ENCODE measurements around the gene NSUN4. TPM values are rescaled to one million over a fixed set of nuclear protein-coding genes. Genes with fewer than 3 reads are reported as not detected.

The NSUN4 gene
- total and polyA plus RNA-seq, 9 of the 15 experiments (the other 6 are each of a cell fraction or from before 2014, with no cell fraction given) = 33.4 to 60.2 (median 46.3) TPM

DNA sequence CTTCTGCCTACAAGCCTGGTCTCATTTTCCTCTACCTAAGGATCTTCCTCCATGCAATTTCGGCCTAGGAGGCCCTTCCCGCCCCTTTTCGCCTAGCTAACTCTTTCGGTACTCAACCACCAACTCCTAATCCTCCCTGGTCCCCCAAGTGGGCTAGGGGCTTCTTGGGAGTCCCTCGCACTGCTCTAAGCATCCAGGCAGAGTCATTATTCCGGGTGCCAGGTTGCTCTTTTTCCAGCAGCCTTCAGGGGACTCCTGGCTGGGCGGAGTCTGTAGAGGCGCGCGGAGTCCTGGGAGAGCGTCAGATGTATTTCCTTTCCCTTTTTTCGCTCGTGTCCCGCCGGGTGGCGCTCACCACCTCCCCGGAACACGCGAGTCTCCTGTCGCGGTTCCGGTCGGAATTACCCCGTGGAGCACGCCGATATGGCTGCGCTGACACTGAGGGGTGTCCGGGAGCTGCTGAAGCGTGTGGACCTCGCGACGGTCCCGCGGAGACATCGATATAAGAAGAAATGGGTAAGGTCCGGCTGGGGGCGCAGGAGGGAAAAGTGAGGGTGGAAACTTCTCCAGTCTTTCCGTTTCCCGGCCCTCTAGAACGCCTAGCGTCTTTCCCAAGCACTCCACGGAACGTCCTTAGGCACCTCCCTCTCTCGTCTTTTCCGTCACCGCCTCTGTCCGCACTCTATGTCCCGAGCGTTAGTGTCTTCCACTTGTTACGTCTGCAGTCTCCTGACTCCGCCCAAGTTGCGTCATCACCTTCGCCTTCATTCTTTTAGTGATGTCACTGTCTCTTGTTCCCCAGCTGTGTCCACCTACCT, at the start of gene NSUN4 (continued):
- TF ChIP-seq MAFG (tag; conservative IDR thresholded peaks at IDR 0.05) = no peak
- no peak; the same call in 1 of the 2 replicates for TF ChIP-seq CBFB (CRISPR knock-in tag; IDR thresholded peaks at IDR 0.05)
- no peak for TF ChIP-seq U2AF1 (optimal IDR thresholded peaks at IDR 0.05; ENCODE audit: low read depth, low read length)
- TF ChIP-seq, protein P1, sequence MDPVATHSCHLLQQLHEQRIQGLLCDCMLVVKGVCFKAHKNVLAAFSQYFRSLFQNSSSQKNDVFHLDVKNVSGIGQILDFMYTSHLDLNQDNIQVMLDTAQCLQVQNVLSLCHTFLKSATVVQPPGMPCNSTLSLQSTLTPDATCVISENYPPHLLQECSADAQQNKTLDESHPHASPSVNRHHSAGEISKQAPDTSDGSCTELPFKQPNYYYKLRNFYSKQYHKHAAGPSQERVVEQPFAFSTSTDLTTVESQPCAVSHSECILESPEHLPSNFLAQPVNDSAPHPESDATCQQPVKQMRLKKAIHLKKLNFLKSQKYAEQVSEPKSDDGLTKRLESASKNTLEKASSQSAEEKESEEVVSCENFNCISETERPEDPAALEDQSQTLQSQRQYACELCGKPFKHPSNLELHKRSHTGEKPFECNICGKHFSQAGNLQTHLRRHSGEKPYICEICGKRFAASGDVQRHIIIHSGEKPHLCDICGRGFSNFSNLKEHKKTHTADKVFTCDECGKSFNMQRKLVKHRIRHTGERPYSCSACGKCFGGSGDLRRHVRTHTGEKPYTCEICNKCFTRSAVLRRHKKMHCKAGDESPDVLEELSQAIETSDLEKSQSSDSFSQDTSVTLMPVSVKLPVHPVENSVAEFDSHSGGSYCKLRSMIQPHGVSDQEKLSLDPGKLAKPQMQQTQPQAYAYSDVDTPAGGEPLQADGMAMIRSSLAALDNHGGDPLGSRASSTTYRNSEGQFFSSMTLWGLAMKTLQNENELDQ (CRISPR knock-in tag; IDR thresholded peaks at IDR 0.05; ENCODE audit: borderline replicate concordance) = 0 out of 2 replicates have a peak, but pooled peaks have one; percentile 28
- no peak for TF ChIP-seq ZC3H4 (CRISPR knock-in tag; IDR thresholded peaks at IDR 0.05; ENCODE audit: borderline replicate concordance)
- TF ChIP-seq, protein P2, sequence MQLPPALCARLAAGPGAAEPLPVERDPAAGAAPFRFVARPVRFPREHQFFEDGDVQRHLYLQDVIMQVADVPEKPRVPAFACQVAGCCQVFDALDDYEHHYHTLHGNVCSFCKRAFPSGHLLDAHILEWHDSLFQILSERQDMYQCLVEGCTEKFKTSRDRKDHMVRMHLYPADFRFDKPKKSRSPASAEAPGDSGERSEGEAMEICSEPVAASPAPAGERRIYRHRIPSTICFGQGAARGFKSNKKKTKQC (CRISPR knock-in tag; IDR thresholded peaks at IDR 0.05) = peak; percentile 96
- TF ChIP-seq COPS2 (conservative IDR thresholded peaks at IDR 0.05) = no peak
- TF ChIP-seq FUS (optimal IDR thresholded peaks at IDR 0.05; ENCODE audit: low read depth, low read length) = no peak
- TF ChIP-seq, protein P3, sequence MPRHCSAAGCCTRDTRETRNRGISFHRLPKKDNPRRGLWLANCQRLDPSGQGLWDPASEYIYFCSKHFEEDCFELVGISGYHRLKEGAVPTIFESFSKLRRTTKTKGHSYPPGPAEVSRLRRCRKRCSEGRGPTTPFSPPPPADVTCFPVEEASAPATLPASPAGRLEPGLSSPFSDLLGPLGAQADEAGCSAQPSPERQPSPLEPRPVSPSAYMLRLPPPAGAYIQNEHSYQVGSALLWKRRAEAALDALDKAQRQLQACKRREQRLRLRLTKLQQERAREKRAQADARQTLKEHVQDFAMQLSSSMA (CRISPR knock-in tag; IDR thresholded peaks at IDR 0.05) = peak; percentile 7; the same call in 1 of the 2 replicates
- peak; percentile 76 for TF ChIP-seq ZFX (CRISPR knock-in tag; IDR thresholded peaks at IDR 0.05)
- TF ChIP-seq, protein P4, sequence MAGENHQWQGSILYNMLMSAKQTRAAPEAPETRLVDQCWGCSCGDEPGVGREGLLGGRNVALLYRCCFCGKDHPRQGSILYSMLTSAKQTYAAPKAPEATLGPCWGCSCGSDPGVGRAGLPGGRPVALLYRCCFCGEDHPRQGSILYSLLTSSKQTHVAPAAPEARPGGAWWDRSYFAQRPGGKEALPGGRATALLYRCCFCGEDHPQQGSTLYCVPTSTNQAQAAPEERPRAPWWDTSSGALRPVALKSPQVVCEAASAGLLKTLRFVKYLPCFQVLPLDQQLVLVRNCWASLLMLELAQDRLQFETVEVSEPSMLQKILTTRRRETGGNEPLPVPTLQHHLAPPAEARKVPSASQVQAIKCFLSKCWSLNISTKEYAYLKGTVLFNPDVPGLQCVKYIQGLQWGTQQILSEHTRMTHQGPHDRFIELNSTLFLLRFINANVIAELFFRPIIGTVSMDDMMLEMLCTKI (IDR thresholded peaks at IDR 0.05; ENCODE audit: partially characterized antibody) = no peak
- TF ChIP-seq ZNF764 (CRISPR knock-in tag; IDR thresholded peaks at IDR 0.05; ENCODE audit: low read depth) = no peak
- TF ChIP-seq CEBPB (tag; IDR thresholded peaks at IDR 0.05) = peak; percentile 98
- peak; percentile 83 for TF ChIP-seq CBX1 (IDR thresholded peaks at IDR 0.05; ENCODE audit: low read depth)
- TF ChIP-seq, protein P5, sequence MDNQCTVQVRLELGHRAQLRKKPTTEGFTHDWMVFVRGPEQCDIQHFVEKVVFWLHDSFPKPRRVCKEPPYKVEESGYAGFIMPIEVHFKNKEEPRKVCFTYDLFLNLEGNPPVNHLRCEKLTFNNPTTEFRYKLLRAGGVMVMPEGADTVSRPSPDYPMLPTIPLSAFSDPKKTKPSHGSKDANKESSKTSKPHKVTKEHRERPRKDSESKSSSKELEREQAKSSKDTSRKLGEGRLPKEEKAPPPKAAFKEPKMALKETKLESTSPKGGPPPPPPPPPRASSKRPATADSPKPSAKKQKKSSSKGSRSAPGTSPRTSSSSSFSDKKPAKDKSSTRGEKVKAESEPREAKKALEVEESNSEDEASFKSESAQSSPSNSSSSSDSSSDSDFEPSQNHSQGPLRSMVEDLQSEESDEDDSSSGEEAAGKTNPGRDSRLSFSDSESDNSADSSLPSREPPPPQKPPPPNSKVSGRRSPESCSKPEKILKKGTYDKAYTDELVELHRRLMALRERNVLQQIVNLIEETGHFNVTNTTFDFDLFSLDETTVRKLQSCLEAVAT (IDR thresholded peaks at IDR 0.05) = 0 out of 4 replicates have a peak, but pooled peaks of 1 of the 2 experiments have one; percentile 73
- TF ChIP-seq, protein P6, sequence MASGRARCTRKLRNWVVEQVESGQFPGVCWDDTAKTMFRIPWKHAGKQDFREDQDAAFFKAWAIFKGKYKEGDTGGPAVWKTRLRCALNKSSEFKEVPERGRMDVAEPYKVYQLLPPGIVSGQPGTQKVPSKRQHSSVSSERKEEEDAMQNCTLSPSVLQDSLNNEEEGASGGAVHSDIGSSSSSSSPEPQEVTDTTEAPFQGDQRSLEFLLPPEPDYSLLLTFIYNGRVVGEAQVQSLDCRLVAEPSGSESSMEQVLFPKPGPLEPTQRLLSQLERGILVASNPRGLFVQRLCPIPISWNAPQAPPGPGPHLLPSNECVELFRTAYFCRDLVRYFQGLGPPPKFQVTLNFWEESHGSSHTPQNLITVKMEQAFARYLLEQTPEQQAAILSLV (tag; IDR thresholded peaks at IDR 0.05) = peak; percentile 95
- no peak for TF ChIP-seq SMAD3 (CRISPR knock-in tag; conservative IDR thresholded peaks at IDR 0.05)
- peak; percentile 65 for TF ChIP-seq JUN (IDR thresholded peaks at IDR 0.05; ENCODE audit: borderline replicate concordance, low read depth, low read length)
- TF ChIP-seq JUN (CRISPR knock-in tag; IDR thresholded peaks at IDR 0.05; ENCODE audit: borderline replicate concordance) = no peak
